H1 (cell line): Measurements from ENCODE around the gene KCTD10. TPM values are rescaled to one million over a fixed set of nuclear protein-coding genes. Genes with fewer than 3 reads are reported as not detected.

Source experiments
- CTCF ChIA-PET: fragments of 300-600 bp; sonication (Branson Sonifier 250); formaldehyde crosslinking; loops from one replicate; lab custom pipeline; 2021; ENCODE audit not compliant: partially characterized antibody; lab: Charles Lee
- POLR2A ChIA-PET: fragments of 300-600 bp; sonication (Branson Sonifier 250); formaldehyde crosslinking; loops from one replicate; lab custom pipeline; 2021; ENCODE audit warnings: inconsistent platforms; ENCODE audit not compliant: partially characterized antibody; lab: Charles Lee
- DNase-seq, 2 experiments: peaks; one replicate each; pipeline versions ENCODE4 v3.0.0 to v3.0.0-alpha.2; 2010 to 2022; ENCODE audit warnings: low spot score in 2 of 2, low read depth in 1 of 2, mixed read lengths in 1 of 2
- FAIRE-seq: peaks from 2 replicates; lab custom pipeline; 2011; peaks lifted over from hg19 to GRCh38; lab: Jason Lieb, UNC
- H2AFZ ChIP-seq: 2 replicates; pipeline ENCODE4 v1.8.1; 2012; ENCODE audit warnings: low read length, inconsistent platforms
- H2AK5ac ChIP-seq: 2 replicates; pipeline ENCODE4 v1.6.1; 2013; ENCODE audit warnings: low read depth, low read length
- H2BK120ac ChIP-seq: replicated peaks from 2 replicates; pipeline ENCODE3; 2013; ENCODE audit warnings: low read depth, low read length, inconsistent platforms
- H2BK12ac ChIP-seq: 2 replicates; pipeline ENCODE4 v1.6.1; 2013; ENCODE audit warnings: low read depth, low read length
- H2BK15ac ChIP-seq: 2 replicates; pipeline ENCODE4 v1.6.1; 2013; ENCODE audit warnings: low read length
- H2BK20ac ChIP-seq: 2 replicates; pipeline ENCODE4 v1.6.1; 2013; ENCODE audit warnings: low read length
- H2BK5ac ChIP-seq: 2 replicates; pipeline ENCODE4 v1.6.1; 2013; ENCODE audit warnings: low read depth, low read length
- H3K14ac ChIP-seq: 2 replicates; pipeline ENCODE4 v1.6.1; 2013; ENCODE audit warnings: inconsistent platforms; ENCODE audit not compliant: insufficient read length
- H3K18ac ChIP-seq: 2 replicates; pipeline ENCODE4 v1.6.1; 2013; ENCODE audit warnings: low read length; ENCODE audit errors: extremely low read depth
- H3K23ac ChIP-seq: 2 replicates; pipeline ENCODE4 v1.6.1; 2013; ENCODE audit warnings: inconsistent platforms; ENCODE audit not compliant: insufficient read length
- H3K23me2 ChIP-seq: 2 replicates; pipeline ENCODE4 v1.6.1; 2013; ENCODE audit warnings: low read depth, low read length
- H3K27ac ChIP-seq: 2 replicates; pipeline ENCODE4 v1.6.1; 2011; ENCODE audit warnings: low read depth, low read length, inconsistent platforms
- H3K27me3 ChIP-seq, 4 experiments: replicated peaks in 1 of 4; 1 replicate in 1 of 4; 2 replicates in 3 of 4; pipeline versions ENCODE4 v1.6.1 to v1.8.1; 2011 to 2013; ENCODE audit warnings: low read length in 3 of 4, mild to moderate bottlenecking in 3 of 4, inconsistent platforms in 2 of 4, mixed read lengths in 2 of 4, moderate library complexity in 1 of 4; ENCODE audit not compliant: control insufficient read depth in 3 of 4, insufficient read depth in 3 of 4; ENCODE audit errors: extremely low read depth in 1 of 4
- H3K36me3 ChIP-seq, 4 experiments: 2 replicates each; pipeline versions ENCODE4 v1.6.1 to v1.8.1; 2011 to 2013; ENCODE audit warnings: mild to moderate bottlenecking in 4 of 4, low read length in 3 of 4, moderate library complexity in 2 of 4, control low read depth in 1 of 4, inconsistent platforms in 1 of 4; ENCODE audit not compliant: insufficient read depth in 4 of 4, control insufficient read depth in 2 of 4
- H3K4ac ChIP-seq: replicated peaks from 2 replicates; pipeline ENCODE3; 2013; ENCODE audit warnings: low read length, low read depth, mixed read lengths, inconsistent platforms; ENCODE audit not compliant: insufficient read length
- H3K4me1 ChIP-seq, 4 experiments: replicated peaks in 1 of 4; 1 replicate in 1 of 4; 2 replicates in 3 of 4; pipeline versions ENCODE4 v1.6.1 to v1.8.1; 2011 to 2013; ENCODE audit warnings: low read length in 3 of 4, inconsistent platforms in 2 of 4, mixed read lengths in 1 of 4; ENCODE audit not compliant: insufficient read depth in 4 of 4, control insufficient read depth in 3 of 4
- H3K4me2 ChIP-seq, 2 experiments: 2 replicates each; pipeline versions ENCODE4 v1.6.1 to v1.8.1; 2011 to 2013; ENCODE audit warnings: low read depth in 2 of 2, low read length in 2 of 2, control low read depth in 1 of 2, inconsistent platforms in 1 of 2, mild to moderate bottlenecking in 1 of 2; ENCODE audit not compliant: insufficient read depth in 1 of 2
- H3K4me3 ChIP-seq, 4 experiments: fragments of 200-600, 300-600 bp in 1 of 4; sonication (generic), shearing (Covaris generic), sonication (Bioruptor Twin) in 1 of 4; 2 replicates each; pipeline versions ENCODE4 v1.5.1 to v1.8.1; 2011 to 2016; ENCODE audit warnings: low read length in 4 of 4, low read depth in 3 of 4, control low read depth in 2 of 4, inconsistent platforms in 2 of 4, mild to moderate bottlenecking in 2 of 4, mixed read lengths in 1 of 4, moderate library complexity in 1 of 4; ENCODE audit not compliant: insufficient read depth in 2 of 4; ENCODE audit errors: extremely low read depth in 1 of 4
- H3K56ac ChIP-seq: replicated peaks from 2 replicates; pipeline ENCODE3; 2013; ENCODE audit warnings: low read depth, mild to moderate bottlenecking, mixed read lengths, low read length, inconsistent platforms; ENCODE audit not compliant: insufficient read length
- H3K79me1 ChIP-seq: 2 replicates; pipeline ENCODE4 v1.6.1; 2013; ENCODE audit warnings: low read depth, low read length, control low read depth
- H3K79me2 ChIP-seq, 2 experiments: 2 replicates each; pipeline versions ENCODE4 v1.6.1 to v1.8.1; 2012 to 2013; ENCODE audit warnings: low read length in 2 of 2, mild to moderate bottlenecking in 2 of 2, inconsistent platforms in 1 of 2; ENCODE audit not compliant: insufficient read depth in 2 of 2, control insufficient read depth in 1 of 2
- H3K9ac ChIP-seq, 4 experiments: replicated peaks in 1 of 4; 1 replicate in 1 of 4; 2 replicates in 3 of 4; pipeline versions ENCODE4 v1.6.1 to v1.8.1; 2011 to 2013; ENCODE audit warnings: low read depth in 3 of 4, low read length in 3 of 4, control low read depth in 2 of 4, mild to moderate bottlenecking in 2 of 4, moderate library complexity in 2 of 4, inconsistent platforms in 1 of 4; ENCODE audit errors: extremely low read depth in 1 of 4
- H3K9me3 ChIP-seq, 2 experiments: 2 replicates each; pipeline versions ENCODE4 v1.6.1 to v1.8.1; 2012 to 2013; ENCODE audit warnings: mild to moderate bottlenecking in 2 of 2, moderate library complexity in 2 of 2, control low read depth in 1 of 2, inconsistent platforms in 1 of 2, low read depth in 1 of 2, low read length in 1 of 2, mixed read lengths in 1 of 2; ENCODE audit not compliant: insufficient read depth in 2 of 2
- H4K20me1 ChIP-seq, 2 experiments: replicated peaks in 1 of 2; 2 replicates each; pipeline versions ENCODE3 to v1.8.1; 2011 to 2013; ENCODE audit warnings: inconsistent platforms in 2 of 2, low read length in 2 of 2, mild to moderate bottlenecking in 1 of 2; ENCODE audit not compliant: insufficient read depth in 2 of 2, control insufficient read depth in 1 of 2
- H4K5ac ChIP-seq: 2 replicates; pipeline ENCODE4 v1.6.1; 2013; ENCODE audit warnings: low read length, low read depth, mixed read lengths, inconsistent platforms; ENCODE audit not compliant: insufficient read length
- H4K8ac ChIP-seq: 2 replicates; pipeline ENCODE4 v1.8.0; 2013; ENCODE audit warnings: mild to moderate bottlenecking, moderate library complexity, low read length, inconsistent platforms; ENCODE audit not compliant: insufficient read depth; ENCODE audit errors: extremely low read depth
- H4K91ac ChIP-seq: replicated peaks from 2 replicates; pipeline ENCODE3; 2013; ENCODE audit warnings: low read length, mixed read lengths, inconsistent platforms; ENCODE audit not compliant: insufficient read length
- ASH2L ChIP-seq: fragments of 200-600, 300-600 bp; sonication (generic); IDR thresholded peaks from one replicate; pipeline ENCODE4 v1.7.1; 2017; ENCODE audit warnings: low read length
- CREB1 ChIP-seq: IDR thresholded peaks from 2 replicates; pipeline ENCODE4 v1.6.1; 2012; ENCODE audit warnings: inconsistent platforms
- GABPA ChIP-seq: IDR thresholded peaks from 2 replicates; pipeline ENCODE4 v1.6.1; 2011; ENCODE audit warnings: mild to moderate bottlenecking, low read length, moderate library complexity, borderline replicate concordance; ENCODE audit not compliant: insufficient read depth
- HDAC2 ChIP-seq, 2 experiments: fragments of 300-600 bp in 1 of 2; sonication (generic) in 1 of 2; IDR thresholded peaks; 2 replicates each; pipeline ENCODE4 v1.6.1; 2011 to 2012; ENCODE audit warnings: low read depth in 2 of 2, low read length in 2 of 2, mild to moderate bottlenecking in 2 of 2, moderate library complexity in 2 of 2, borderline replicate concordance in 1 of 2, inconsistent platforms in 1 of 2
- HDAC6 ChIP-seq: IDR thresholded peaks from one replicate; pipeline ENCODE4 v1.7.1; 2012; ENCODE audit warnings: low read depth, mild to moderate bottlenecking, inconsistent platforms, low read length, moderate library complexity
- RXRA ChIP-seq: IDR thresholded peaks from 2 replicates; pipeline ENCODE4 v1.6.1; 2011; ENCODE audit warnings: low read depth, mild to moderate bottlenecking, low read length, moderate library complexity; ENCODE audit not compliant: insufficient read depth
- SIRT6 ChIP-seq: IDR thresholded peaks from one replicate; pipeline ENCODE4 v1.7.1; 2012; ENCODE audit warnings: low read length, inconsistent platforms
- SIX5 ChIP-seq: IDR thresholded peaks from 2 replicates; pipeline ENCODE4 v1.6.1; 2011; ENCODE audit warnings: mild to moderate bottlenecking, low read depth, low read length
- SRF ChIP-seq: IDR thresholded peaks from 2 replicates; pipeline ENCODE4 v1.6.1; 2011; ENCODE audit warnings: mild to moderate bottlenecking, low read depth, low read length, moderate library complexity
- TCF12 ChIP-seq: IDR thresholded peaks from 2 replicates; pipeline ENCODE4 v1.6.1; 2011; ENCODE audit warnings: low read depth, mild to moderate bottlenecking, low read length
- ZNF274 ChIP-seq: IDR thresholded peaks from 2 replicates; pipeline ENCODE4 v1.7.0; 2012; ENCODE audit warnings: low read length, borderline replicate concordance; ENCODE audit errors: extremely low read depth
- WGBS, 2 experiments: shearing (Covaris generic) in 1 of 2; methylation state at CpG; one replicate each; pipeline versions ENCODE4 v1.1.6 to v1.1.7; 2013 to 2015; ENCODE audit warnings: low lambda C conversion rate in 2 of 2, mixed read lengths in 2 of 2, inconsistent platforms in 1 of 2, low coverage in 1 of 2, missing lambda C conversion rate in 1 of 2; ENCODE audit not compliant: insufficient replicate concordance in 2 of 2, insufficient coverage in 1 of 2, insufficient read length in 1 of 2; ENCODE audit errors: extremely low coverage in 1 of 2, missing lambda C conversion rate in 1 of 2; 5-methylcytosine and 5-hydroxymethylcytosine counted together
- polyA plus RNA-seq, 7 experiments: library from polyadenylated mRNA; depleted of rRNA in 3 of 7; stranded (reverse) in 5 of 7; unstranded in 2 of 7; fragments of >200 nt in 5 of 7; fragments of 200-250 nt in 2 of 7; gene quantifications; 1 replicate in 5 of 7; 2 replicates in 1 of 7; 4 replicates in 1 of 7; pipeline versions ENCODE4 v1.2.1 to v1.2.3, GENCODE V29; 2011 to 2013; ENCODE audit warnings: missing spikeins in 2 of 7, mixed read lengths in 2 of 7
- total RNA-seq: library from RNA; stranded (reverse); fragmentation: NEBNext Ultra II Directional; extraction: Animal tissue kit (Norgen Biotek cat#: 25700); gene quantifications from 2 replicates; pipeline ENCODE4 v1.2.1, GENCODE V29; 2021
- TF ChIP-seq, protein P1 (sequence below): IDR thresholded peaks from 2 replicates; pipeline ENCODE4 v1.6.1; 2012; ENCODE audit warnings: inconsistent platforms
- TF ChIP-seq, protein P2 (sequence below): IDR thresholded peaks from 2 replicates; pipeline ENCODE4 v1.6.1; 2012; ENCODE audit warnings: low read length, inconsistent platforms

The KCTD10 gene
- total and polyA plus RNA-seq, 2 of the 8 experiments (the other 6 are each of a cell fraction or from before 2014, with no cell fraction given) = 45.3 to 52.4 TPM

GRCh38 chr12:109485201-109485600, 8.1 kb upstream of the KCTD10 start:
- Histone ChIP-seq H3K4me1 (no peaks in the 10 kb centered on the region), H3K18ac (no peak overlapping the region), H3K23me2 (no peaks in the 10 kb centered on the region), H3K4me2 (no peak overlapping the region), H2BK120ac (no peak overlapping the region), H2BK12ac (no peak overlapping the region), H3K27ac (no peak overlapping the region), H2AFZ (no peak overlapping the region), H2AK5ac (no peak overlapping the region), H3K56ac (no peak overlapping the region), H3K23ac (no peak overlapping the region), H3K27me3 (no peaks in the 10 kb centered on the region), H2BK20ac (no peak overlapping the region), H3K14ac (no peak overlapping the region), H2BK5ac (no peak overlapping the region), H2BK15ac (no peak overlapping the region), H3K79me1 (no peaks in the 10 kb centered on the region), H3K9me3 (no peaks in the 10 kb centered on the region), H3K79me2 (no peaks in the 10 kb centered on the region), H3K36me3 (peaks cover 9 to 61% (median 43%) of the 10 kb centered on the region in 4 experiments), H3K4me3 (no peak overlapping the region), H4K91ac (no peak overlapping the region), H4K8ac (no peak overlapping the region), H4K5ac (no peak overlapping the region), H3K9ac (no peak overlapping the region), H3K4ac (no peak overlapping the region), H4K20me1 (peaks cover 2 to 4% of the 10 kb centered on the region in 2 experiments)
- ChIA-PET POLR2A (interaction anchor here (0.9 to 1.4 kb wide), 2 partner anchors 8 to 16 kb away, joined by 3 read pairs; partner anchors contain the start of genes KCTD10 and UBE3B), CTCF (interaction anchor here (0.6 to 1.8 kb wide), 5 partner anchors 19 to 112 kb away, joined by 3 to 7 read pairs (median 3); no protein-coding TSS in a partner anchor)
- WGBS, 2 experiments = 83% methylated on average over 4 of the region's 4 CpGs; no CpG with 5 or more reads in 1 of the 2 experiments
- FAIRE-seq = no peak
- no peak for DNase-seq
- TF ChIP-seq RXRA = no peak
- TF ChIP-seq SIRT6 = no peak
- no peak for TF ChIP-seq HDAC6
- TF ChIP-seq, protein P1, sequence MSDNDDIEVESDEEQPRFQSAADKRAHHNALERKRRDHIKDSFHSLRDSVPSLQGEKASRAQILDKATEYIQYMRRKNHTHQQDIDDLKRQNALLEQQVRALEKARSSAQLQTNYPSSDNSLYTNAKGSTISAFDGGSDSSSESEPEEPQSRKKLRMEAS = no peak
- no peak for TF ChIP-seq TCF12
- no peak for TF ChIP-seq CREB1
- no peak for TF ChIP-seq ZNF274
- TF ChIP-seq ASH2L = no peak
- no peak for TF ChIP-seq SIX5
- TF ChIP-seq, protein P2, sequence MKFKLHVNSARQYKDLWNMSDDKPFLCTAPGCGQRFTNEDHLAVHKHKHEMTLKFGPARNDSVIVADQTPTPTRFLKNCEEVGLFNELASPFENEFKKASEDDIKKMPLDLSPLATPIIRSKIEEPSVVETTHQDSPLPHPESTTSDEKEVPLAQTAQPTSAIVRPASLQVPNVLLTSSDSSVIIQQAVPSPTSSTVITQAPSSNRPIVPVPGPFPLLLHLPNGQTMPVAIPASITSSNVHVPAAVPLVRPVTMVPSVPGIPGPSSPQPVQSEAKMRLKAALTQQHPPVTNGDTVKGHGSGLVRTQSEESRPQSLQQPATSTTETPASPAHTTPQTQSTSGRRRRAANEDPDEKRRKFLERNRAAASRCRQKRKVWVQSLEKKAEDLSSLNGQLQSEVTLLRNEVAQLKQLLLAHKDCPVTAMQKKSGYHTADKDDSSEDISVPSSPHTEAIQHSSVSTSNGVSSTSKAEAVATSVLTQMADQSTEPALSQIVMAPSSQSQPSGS = no peak
- TF ChIP-seq HDAC2 (IDR thresholded peaks at IDR 0.05; ENCODE audit: borderline replicate concordance in 1 of 2, low read depth in 2 of 2, low read length in 2 of 2) = no peak
- TF ChIP-seq SRF = no peak
- no peak for TF ChIP-seq GABPA
